Activated CD4-positive, alpha-beta T cell treated with anti-CD3 and anti-CD28 coated beads, Interleukin-2, amount 50 U/mL, for 1 hour (primary cell): ENCODE data around the gene CNTN4.
"Not testable (repeated sequence)": the region's sequence is repeated elsewhere in the genome, so short reads cannot be mapped to it uniquely, and the experiment has no call there.

Experiments
- DNase-seq: peaks from one replicate; pipeline ENCODE4 v3.0.0-alpha.2; 2020

CNTN4 gene

GRCh38 chr3:2872884-2873283 is 774.2 kb downstream of the CNTN4 start:
- no peak for DNase-seq

GRCh38 chr3:2873986-2874385 is 775.3 kb downstream of the CNTN4 start:
- no peak for DNase-seq

DNA sequence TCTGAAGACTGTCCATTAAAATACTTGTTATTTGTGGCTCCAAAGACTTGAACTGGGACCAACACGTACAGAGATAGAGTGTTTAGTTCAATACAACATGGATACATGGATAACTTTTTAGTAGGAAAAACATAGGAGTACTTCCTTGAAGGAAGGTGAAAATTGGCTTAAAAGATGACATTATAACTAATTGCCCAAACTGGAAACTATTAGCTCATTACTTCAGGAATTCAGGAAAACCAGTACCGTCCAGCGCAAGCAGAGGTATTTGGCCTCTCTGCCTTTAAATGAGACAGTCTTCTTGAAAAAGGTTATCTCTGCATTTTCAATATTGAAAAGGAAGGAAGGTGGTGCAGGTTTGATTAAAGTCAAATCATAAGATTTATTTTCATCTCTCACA is 777.0 kb downstream of the CNTN4 start:
- DNase-seq, result no peak

DNA sequence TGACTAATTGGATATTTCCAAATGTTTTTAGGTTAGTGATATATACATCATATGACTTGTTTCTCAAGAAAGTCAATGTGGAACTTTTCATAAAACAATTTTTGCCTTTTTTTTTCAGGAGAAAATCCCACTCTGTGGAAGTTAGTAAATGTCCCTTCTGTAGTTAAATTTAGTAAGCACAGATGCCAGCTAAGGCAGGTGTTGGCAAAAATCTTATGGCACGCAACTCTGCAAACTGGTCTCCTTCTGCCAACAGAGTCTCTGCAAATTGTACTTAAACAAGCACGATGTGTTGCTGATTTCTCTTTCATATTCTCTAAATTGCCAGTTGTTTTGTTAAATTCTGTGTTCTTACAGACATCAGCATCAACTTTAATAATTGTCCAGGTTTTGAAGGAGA is 777.7 kb downstream of the CNTN4 start:
- DNase-seq, result no peak

- no peak for DNase-seq
Observed at GRCh38 chr3:2879023-2879422, 780.4 kb downstream of the CNTN4 start.

DNA sequence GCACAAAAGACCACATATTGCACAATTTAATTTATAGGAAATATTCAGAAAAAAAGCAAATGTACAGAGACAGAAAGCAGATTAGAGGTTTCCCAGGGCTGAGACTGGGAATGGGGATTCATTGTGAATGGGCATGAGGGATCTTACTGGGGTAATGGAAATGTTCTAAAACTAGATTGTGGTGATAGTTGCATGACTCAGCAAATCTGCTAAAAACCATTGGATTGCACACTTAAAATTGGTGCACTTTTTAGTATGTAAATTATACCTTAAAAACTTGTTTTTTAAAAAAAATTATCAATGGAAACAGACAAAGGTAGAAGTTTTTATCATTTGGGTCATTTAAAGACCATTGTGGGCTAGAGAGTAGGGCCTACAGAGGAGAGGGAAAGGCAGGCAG is 780.9 kb downstream of the CNTN4 start:
- no peak for DNase-seq

- no peak for DNase-seq
Observed at GRCh38 chr3:2880218-2880756, 781.6 kb downstream of the CNTN4 start.

- no peak for DNase-seq
Observed at GRCh38 chr3:2883283-2883682, 784.6 kb downstream of the CNTN4 start.

GRCh38 chr3:2888592-2888991 is 789.9 kb downstream of the CNTN4 start:
- DNase-seq, result no peak

GRCh38 chr3:2889736-2890135 is 791.1 kb downstream of the CNTN4 start:
- DNase-seq, result no peak

DNA sequence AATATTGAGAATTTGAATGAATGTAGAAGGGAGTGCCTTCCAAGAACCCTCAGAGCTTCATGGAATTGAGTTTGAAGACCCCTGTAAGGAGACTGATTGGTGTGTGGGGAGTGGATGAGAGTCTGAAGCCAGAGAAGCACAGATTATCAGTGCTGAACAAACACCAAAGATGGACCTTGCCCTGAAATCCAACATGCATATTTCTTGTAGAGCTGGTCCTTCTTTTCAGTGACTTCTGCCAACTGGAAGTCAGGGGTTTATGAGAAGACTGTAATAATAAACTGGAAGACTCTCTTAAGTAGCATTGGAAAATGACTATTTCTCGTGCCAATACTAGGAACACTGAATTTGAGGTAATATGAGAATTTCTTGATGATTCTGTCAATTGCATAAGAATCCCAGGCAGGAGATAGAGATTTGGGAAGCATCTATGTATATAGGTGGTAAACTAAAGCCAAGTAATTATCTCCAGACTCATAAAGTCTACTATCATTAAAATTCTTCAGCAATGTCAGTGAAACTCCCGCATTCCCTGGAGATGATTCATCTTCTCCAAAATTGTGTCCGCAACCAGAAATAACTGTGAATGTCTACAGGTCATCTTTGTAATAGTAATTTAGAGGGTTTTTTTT is 797.8 kb downstream of the CNTN4 start:
- no peak for DNase-seq

DNA sequence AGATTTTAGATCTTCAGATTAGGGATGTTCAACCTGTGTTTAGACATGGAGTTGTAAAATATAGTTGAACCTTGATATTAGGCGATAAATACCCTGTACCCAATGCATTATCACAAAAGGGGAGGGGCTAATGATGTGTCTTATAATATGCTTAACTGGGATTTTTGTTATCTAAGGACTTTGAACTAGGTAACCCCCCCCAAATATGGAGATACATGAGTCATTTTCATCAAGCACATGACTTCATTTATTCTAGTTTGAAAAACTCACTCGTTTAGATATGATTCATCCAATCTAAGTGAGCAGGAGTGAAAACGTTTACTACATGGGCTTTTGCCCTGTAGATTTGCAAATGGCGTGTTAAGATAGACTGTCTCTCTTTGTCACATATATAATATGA is 799.2 kb downstream of the CNTN4 start:
- no peak for DNase-seq

GRCh38 chr3:2898591-2899353 is 800.1 kb downstream of the CNTN4 start:
- DNase-seq, result no peak

DNA sequence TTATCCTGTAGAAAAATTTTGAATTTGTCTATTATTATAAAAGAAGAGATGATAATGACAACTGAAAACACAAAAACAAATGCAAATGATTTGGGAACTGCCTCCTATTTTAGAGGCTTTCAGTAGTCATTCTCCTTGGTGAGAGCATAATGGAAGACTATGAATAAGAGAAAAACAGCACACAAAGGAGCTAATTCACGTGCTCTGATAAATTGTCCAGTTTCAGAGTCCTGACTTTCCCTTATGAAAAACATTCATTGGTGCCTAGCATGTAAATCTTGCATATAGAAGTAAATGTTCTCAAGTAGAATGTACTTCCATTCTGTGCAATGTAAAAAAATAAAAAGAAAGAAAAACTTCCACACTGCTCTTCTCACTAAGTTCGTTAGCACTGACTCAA is 805.4 kb downstream of the CNTN4 start:
- DNase-seq, result no peak

GRCh38 chr3:2908693-2909351 is 810.2 kb downstream of the CNTN4 start:
- DNase-seq, result no peak

DNA sequence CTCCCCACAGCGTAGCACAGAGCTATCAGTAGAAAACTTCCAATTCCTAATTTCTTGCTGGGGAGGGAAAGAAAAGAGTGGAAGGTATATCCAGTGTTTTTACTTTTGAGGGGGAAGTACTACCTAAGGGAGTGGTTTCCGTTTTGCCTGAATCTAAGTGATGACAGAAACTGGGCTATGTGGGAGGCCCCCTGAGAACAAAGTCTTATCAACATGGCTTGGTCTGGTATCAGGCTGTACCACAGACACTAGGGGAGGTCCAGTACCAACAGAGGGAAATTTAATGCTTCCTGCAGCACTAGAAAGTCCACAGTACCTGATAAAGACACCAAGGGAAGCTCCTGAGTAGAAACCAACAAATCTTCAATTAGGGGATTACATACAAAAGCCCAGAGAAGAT is 812.3 kb downstream of the CNTN4 start:
- no peak for DNase-seq

- DNase-seq, result no peak
Observed at GRCh38 chr3:2915826-2916225, 817.2 kb downstream of the CNTN4 start.

GRCh38 chr3:2916640-2917039 is 818.0 kb downstream of the CNTN4 start:
- DNase-seq, result not testable (repeated sequence)

GRCh38 chr3:2920103-2920502 is 821.4 kb downstream of the CNTN4 start:
- no peak for DNase-seq

- DNase-seq, result no peak
Observed at GRCh38 chr3:2921452-2921851, 822.8 kb downstream of the CNTN4 start.

DNA sequence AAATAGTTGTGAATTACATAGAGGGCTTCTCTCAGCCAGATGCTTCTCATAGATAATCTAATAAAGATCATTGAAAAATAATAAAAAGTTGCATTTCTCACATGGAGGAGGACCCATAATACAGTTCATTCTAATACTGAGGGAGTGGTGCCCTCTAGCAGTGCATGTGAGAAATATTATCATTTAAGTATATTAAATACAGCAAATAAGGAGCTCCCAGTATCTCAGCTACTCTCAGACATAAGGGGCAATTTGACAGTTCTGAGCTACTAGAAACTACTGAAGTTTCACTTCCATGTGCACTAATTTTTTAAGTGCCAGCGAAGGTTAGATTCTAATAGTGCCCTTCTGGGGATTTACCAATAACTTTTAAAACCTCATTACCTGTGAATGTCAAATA is 823.2 kb downstream of the CNTN4 start:
- DNase-seq, result no peak

DNA sequence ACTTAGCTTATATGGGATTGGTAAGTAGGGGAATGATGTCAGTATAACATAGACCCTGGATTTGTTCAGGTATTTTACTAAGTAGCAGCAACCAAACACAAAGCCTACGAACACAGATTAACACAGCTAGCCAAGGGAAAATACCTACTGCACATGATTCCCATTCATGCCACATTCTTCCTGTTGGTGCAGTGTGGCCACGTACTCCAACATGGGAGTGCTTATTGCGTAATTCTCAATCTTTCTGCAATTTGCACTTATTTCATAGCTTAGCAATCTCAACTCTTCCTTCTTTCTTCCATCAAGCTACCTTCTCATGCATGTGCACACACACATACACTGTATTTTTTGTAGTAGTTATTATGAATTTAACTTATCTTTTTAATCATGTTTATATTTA is 824.7 kb downstream of the CNTN4 start:
- DNase-seq, result no peak

- no peak for DNase-seq
Observed at GRCh38 chr3:2927259-2927658, 828.6 kb downstream of the CNTN4 start.

DNA sequence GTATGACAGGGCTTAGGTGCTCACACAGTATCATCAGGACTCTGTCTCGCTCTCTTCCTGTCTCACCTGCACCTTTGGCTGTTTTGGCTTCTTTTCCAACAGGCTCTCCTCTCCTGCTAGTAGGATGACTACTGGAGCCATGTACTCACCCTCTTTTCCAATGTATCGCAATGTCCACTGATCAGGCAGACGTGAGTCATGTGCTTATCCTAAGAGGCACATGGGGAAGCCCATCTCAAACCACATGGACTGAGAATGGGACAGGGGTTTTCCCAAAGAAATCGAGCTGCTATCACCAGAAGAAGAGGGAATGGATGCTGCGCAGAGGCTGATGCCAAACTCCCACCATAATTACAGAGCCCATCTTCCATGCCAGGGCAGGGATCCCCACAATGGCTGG is 830.9 kb downstream of the CNTN4 start:
- no peak for DNase-seq
